Testis (tissue), 3 donors: ENCODE measurements around the gene MLLT10. TPM values are rescaled to one million over a fixed set of nuclear protein-coding genes. Genes with fewer than 3 reads are reported as not detected.

Source experiments
- microRNA counts, 2 donors: library from miRNA; unstranded; fragments of <30 nt; microRNA quantifications; one replicate each; lab custom pipeline; 2016
- microRNA-seq, 2 donors: library from miRNA; unstranded; fragments of <30 nt; microRNA quantifications; one replicate each; pipeline ENCODE4, GENCODE V29; 2016; ENCODE audit warnings: borderline number of aligned reads in 2 of 2, borderline replicate concordance in 1 of 2
- polyA plus RNA-seq: library from polyadenylated mRNA; stranded (reverse); fragments of 350-450 nt; fragmentation: Illumina TruSeq; extraction: RNeasy Lipid Tissue Mini Kit (QIAGEN cat#74804); gene quantifications from one replicate; pipeline ENCODE4 v1.2.3, GENCODE V29; 2014; ENCODE audit warnings: low read depth, low replicate concordance; ENCODE audit not compliant: insufficient read depth
- small RNA-seq, 2 donors: library from RNA; depleted of rRNA; stranded (forward); fragments of <200 nt; gene quantifications; one replicate each; pipeline ENCODE3, GENCODE V24; 2016
- total RNA-seq, 2 donors: library from RNA; depleted of rRNA; stranded (reverse); fragments of >200 nt; gene quantifications; one replicate each; pipeline ENCODE4 v1.2.3, GENCODE V29; 2016

MLLT10 gene
- total and polyA plus RNA-seq, 3 donors from 2014 or later: 130 to 243 (median 144) TPM

MicroRNA genes within 50 kb of the gene (microRNA counts, 767-probe panel; counts per million panel counts)
- microRNA hsa-miR-1915-3p (lab: Ali Mortazavi, UCI): 0 to 152 counts per million in 2 donors

Small RNA genes within 50 kb of the gene (microRNA-seq; reads per million reads assigned to microRNA genes)
- gene MIR1915: 2.8 to 7.0 reads per million in 2 donors

Small RNA genes within 50 kb of the gene (small RNA-seq; reads per million reads assigned to genes)
- gene MIR1915 (0 reads per million in 2 donors), gene RN7SKP219 (0 reads per million in 2 donors), gene RNU6-1141P (0 reads per million in 2 donors), gene RNU6-306P (0 reads per million in 2 donors)

Other genes with a start within 250 kb of the MLLT10 start
- gene SKIDA1, start 8.6 kb upstream of the MLLT10 start, total RNA-seq: 1 to 10 TPM; 6.6 to 6.9 TPM
- 4.7 TPM for gene SKIDA1, start 8.6 kb upstream of the MLLT10 start, polyA plus RNA-seq